Stimulated activated CD8-positive, alpha-beta memory T cell treated with anti-CD3 and anti-CD28 coated beads, Interleukin-7, amount 100 ng/mL, for 24 hours (primary cell): ENCODE results near the gene ALX3.

Source experiments
- DNase-seq: peaks from one replicate; pipeline ENCODE4 v3.0.0-alpha.2; 2020; ENCODE audit warnings: low read depth

The ALX3 gene

GRCh38 chr1:110070671-110071242, at the start of gene ALX3:
TSS of gene ALX3 (minus strand) at chr1:110070672. CDS start at chr1:110070612, 60 bp downstream.
- DNase-seq, result no peak

GRCh38 chr1:110119843-110120242, 49.4 kb upstream of the ALX3 start:
- DNase-seq, result no peak

GRCh38 chr1:110118636-110119396, 48.3 kb upstream of the ALX3 start:
- peak; percentile 5 for DNase-seq

GRCh38 chr1:110114784-110115183, 44.3 kb upstream of the ALX3 start:
- DNase-seq, result no peak

- DNase-seq, result no peak
Observed at GRCh38 chr1:110114173-110114572, 43.7 kb upstream of the ALX3 start.

GRCh38 chr1:110113551-110113950, 43.1 kb upstream of the ALX3 start:
- no peak for DNase-seq

- DNase-seq, result no peak
Observed at GRCh38 chr1:110112656-110113055, 42.2 kb upstream of the ALX3 start.

- no peak for DNase-seq
Observed at GRCh38 chr1:110112143-110112542, 41.7 kb upstream of the ALX3 start, which contains the start of gene UBL4B. TSS of gene UBL4B (plus strand) at chr1:110112443. CDS start at chr1:110112535, 92 bp downstream.

- no peak for DNase-seq
Observed at GRCh38 chr1:110111081-110111480, 40.6 kb upstream of the ALX3 start.

GRCh38 chr1:110107867-110108469, 37.5 kb upstream of the ALX3 start:
- DNase-seq, result no peak

- DNase-seq, result peak; percentile 20
Observed at GRCh38 chr1:110106013-110106941, 35.8 kb upstream of the ALX3 start.

- no peak for DNase-seq
Observed at GRCh38 chr1:110102081-110102480, 31.6 kb upstream of the ALX3 start.

GRCh38 chr1:110100335-110100734, 29.9 kb upstream of the ALX3 start:
- no peak for DNase-seq

GRCh38 chr1:110098222-110099026, 28.0 kb upstream of the ALX3 start:
- no peak for DNase-seq

GRCh38 chr1:110097507-110098221, 27.2 kb upstream of the ALX3 start:
- DNase-seq, result no peak

GRCh38 chr1:110094931-110095654, 24.6 kb upstream of the ALX3 start:
- no peak for DNase-seq

GRCh38 chr1:110092991-110093390, 22.5 kb upstream of the ALX3 start:
- no peak for DNase-seq

- no peak for DNase-seq
Observed at GRCh38 chr1:110091791-110092190, 21.3 kb upstream of the ALX3 start.

GRCh38 chr1:110091381-110091780, 20.9 kb upstream of the ALX3 start:
- no peak for DNase-seq
